GM03348 (cell line): ENCODE data around the gene TNFRSF1B.
"Not testable (repeated sequence)": the region's sequence is repeated elsewhere in the genome, so short reads cannot be mapped to it uniquely, and the experiment has no call there.

Experiments
- DNase-seq: peaks from one replicate; pipeline ENCODE4 v3.0.0; 2012; ENCODE audit warnings: low spot score

The TNFRSF1B gene

GRCh38 chr1:12219800-12220199, 53.0 kb downstream of the TNFRSF1B start:
- DNase-seq, result no peak

- DNase-seq, result no peak
Observed at GRCh38 chr1:12220890-12221289, 54.1 kb downstream of the TNFRSF1B start.

GRCh38 chr1:12222700-12223099, 55.9 kb downstream of the TNFRSF1B start:
- DNase-seq, result not testable (repeated sequence)

- not testable (repeated sequence) for DNase-seq
Observed at GRCh38 chr1:12224092-12224491, 57.3 kb downstream of the TNFRSF1B start.

GRCh38 chr1:12228979-12229378, 62.2 kb downstream of the TNFRSF1B start:
- DNase-seq, result no peak

- no peak for DNase-seq
Observed at GRCh38 chr1:12229386-12229834, 62.6 kb downstream of the TNFRSF1B start.

GRCh38 chr1:12229835-12230548, 63.2 kb downstream of the TNFRSF1B start, which contains the start of gene VPS13D:
Gene VPS13D (plus strand): TSS chr1:12230030. CDS start chr1:12234267, 4,237 bp downstream.
- peak; percentile 97 for DNase-seq

- peak; percentile 89 for DNase-seq
Observed at GRCh38 chr1:12230549-12231275, 63.9 kb downstream of the TNFRSF1B start.

DNA sequence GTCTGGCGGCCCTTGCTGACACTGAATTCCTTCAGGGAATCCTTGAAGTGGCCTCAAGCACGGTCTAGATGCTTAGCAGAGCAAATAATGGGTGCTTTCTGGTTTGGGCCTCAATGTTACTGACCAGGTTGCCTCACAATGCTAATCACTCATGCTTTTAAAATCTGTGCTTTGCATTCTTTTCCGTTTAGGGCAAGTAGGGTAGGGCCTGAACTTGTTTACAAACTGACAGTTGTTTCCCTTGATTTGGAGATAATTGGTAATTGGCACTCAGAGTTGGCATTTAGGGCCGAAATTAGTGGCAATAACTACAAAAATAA, 64.4 kb downstream of the TNFRSF1B start:
- no peak for DNase-seq

GRCh38 chr1:12232221-12232620, 65.4 kb downstream of the TNFRSF1B start:
- DNase-seq, result no peak

DNA sequence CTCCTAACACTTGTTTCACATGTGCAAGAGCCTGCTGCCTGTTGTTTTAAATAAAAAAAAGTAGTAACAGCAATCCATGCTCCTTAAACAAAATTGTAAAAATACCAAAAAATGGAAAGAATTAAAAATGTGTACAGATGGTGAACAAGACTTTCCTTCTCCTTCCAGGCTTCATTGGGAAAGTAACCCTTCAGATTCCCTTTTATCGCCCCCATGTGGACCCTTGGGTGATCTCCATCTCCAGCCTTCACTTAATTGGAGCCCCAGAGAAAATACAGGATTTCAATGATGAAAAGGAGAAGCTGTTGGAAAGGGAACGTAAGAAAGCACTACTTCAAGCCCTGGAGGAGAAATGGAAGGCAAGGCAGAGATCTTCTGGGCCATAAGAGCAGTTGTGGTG, 77.3 kb downstream of the TNFRSF1B start:
- DNase-seq, result no peak

- DNase-seq, result no peak
Observed at GRCh38 chr1:12244585-12244984, 77.8 kb downstream of the TNFRSF1B start.

- no peak for DNase-seq
Observed at GRCh38 chr1:12245116-12245515, 78.3 kb downstream of the TNFRSF1B start.

- DNase-seq, result no peak
Observed at GRCh38 chr1:12245733-12246132, 78.9 kb downstream of the TNFRSF1B start.

DNA sequence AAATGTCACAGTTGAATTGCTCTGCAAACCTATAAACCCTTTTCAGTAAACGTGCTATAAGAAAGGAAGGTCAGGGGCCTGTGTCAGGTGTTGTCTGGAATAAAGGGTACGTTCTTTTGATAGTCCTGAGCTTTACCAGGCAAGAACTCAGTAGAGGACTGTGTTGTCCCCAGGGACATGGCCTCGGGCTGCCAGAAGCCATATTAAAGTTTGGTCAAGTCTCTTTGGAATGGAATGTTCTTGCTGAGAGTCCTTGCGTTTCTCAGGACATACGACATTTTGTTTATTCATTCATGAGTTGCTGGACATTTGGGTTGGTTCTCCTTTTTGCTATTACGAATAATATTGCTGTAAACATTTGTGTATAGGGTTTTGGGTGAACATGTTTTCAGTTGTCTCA, 79.8 kb downstream of the TNFRSF1B start:
- no peak for DNase-seq

DNA sequence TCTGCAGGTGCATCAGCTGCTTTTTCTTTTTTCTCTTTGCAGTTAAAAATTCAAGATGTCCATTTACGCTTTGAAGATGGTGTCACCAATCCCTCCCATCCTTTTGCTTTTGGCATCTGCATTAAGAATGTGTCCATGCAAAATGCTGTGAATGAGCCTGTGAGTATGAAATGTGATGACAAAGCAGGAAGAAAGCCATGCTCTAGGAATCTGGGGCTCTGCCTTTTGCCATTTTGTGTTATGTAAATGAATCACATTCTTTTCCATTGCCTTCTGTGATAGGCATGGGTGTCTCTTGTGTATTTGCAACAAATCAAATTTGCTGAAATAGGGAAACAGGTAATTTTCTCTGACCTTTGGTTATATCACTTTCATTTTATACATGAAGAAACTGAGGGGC, 82.4 kb downstream of the TNFRSF1B start:
- DNase-seq, result peak; percentile 53

- DNase-seq, result no peak
Observed at GRCh38 chr1:12249748-12250147, 83.0 kb downstream of the TNFRSF1B start.

DNA sequence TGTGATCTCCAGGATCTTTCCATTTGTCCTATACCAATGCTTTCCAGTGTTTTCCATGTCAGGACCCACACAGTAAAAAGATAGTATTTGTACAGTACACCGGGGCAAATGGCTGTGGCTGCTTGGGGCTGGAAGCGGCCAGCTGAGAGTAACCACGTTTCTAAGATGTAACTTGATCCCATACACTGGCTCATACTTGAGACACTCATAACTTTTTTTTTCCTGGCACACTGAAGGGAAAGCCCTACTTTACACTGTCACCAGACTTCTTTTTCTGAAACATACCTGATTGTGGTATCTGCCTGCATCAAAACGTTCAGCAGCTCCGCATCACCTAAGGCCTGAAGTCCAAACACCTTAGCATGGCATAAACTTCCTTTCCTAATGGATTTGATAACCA, 84.7 kb downstream of the TNFRSF1B start:
- DNase-seq, result peak; percentile 29

DNA sequence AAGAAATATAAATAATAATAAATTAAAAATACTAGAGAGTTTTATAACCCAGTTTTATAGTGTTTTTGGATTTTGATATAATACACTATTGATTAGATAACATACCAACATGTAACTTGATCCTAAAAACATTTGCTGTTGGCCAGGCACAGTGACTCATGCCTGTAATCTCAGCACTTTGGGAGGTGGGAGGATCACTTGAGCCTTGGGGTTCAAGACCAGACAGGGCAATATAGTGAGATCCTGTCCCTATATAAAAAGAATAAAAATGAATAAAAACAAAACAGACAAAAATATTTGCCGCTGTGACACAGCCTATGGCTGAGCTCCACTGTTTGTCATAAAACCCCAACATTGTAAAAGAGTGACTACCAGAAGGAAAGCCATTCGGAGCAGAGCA, 89.1 kb downstream of the TNFRSF1B start:
- DNase-seq, result no peak

- DNase-seq, result no peak
Observed at GRCh38 chr1:12258272-12258671, 91.5 kb downstream of the TNFRSF1B start.
